PC-9 (cell line): ENCODE measurements around the gene CD48. TPM values are rescaled to one million over a fixed set of nuclear protein-coding genes. Genes with fewer than 3 reads are reported as not detected.

Source experiments
- BruUV-seq: library from RNA; stranded (reverse); fragments of 400-500 nt; replicated peaks from 2 replicates; lab custom pipeline; 2021; lab: Mats Ljungman, UMichigan
- CTCF ChIA-PET: fragments of 300-600 bp; sonication (Branson Sonifier 250); formaldehyde crosslinking; loops from one replicate; lab custom pipeline; 2022; ENCODE audit warnings: antibody characterized with exemption; lab: Charles Lee
- POLR2A ChIA-PET: fragments of 300-600 bp; sonication (Branson Sonifier 250); formaldehyde crosslinking; loops from one replicate; lab custom pipeline; 2022; ENCODE audit warnings: antibody characterized with exemption; ENCODE audit not compliant: unreplicated experiment; lab: Charles Lee
- DNase-seq, 2 experiments: peaks; one replicate each; pipeline versions ENCODE4 v3.0.0 to v3.0.0-alpha.2; 2015 to 2022; ENCODE audit warnings: mixed read lengths in 1 of 2
- H2AFZ ChIP-seq: fragments of 200-600 bp; sonication (generic); 2 replicates; pipeline ENCODE4 v1.8.1; 2017; ENCODE audit warnings: antibody characterized with exemption
- H3F3A ChIP-seq: fragments of 200-600 bp; sonication (generic); 2 replicates; pipeline ENCODE4 v1.8.1; 2017; ENCODE audit warnings: antibody characterized with exemption, mild to moderate bottlenecking, low read depth; ENCODE audit not compliant: insufficient read depth
- H3K27ac ChIP-seq: fragments of 200-600 bp; sonication (generic); 2 replicates; pipeline ENCODE4 v1.6.1; 2016; ENCODE audit warnings: mixed run types
- H3K27me3 ChIP-seq: fragments of 200-600 bp; sonication (generic); 2 replicates; pipeline ENCODE4 v1.6.1; 2016; ENCODE audit warnings: low read depth, mixed run types; ENCODE audit not compliant: insufficient read depth
- H3K36me3 ChIP-seq: fragments of 200-600 bp; sonication (generic); 2 replicates; pipeline ENCODE4 v1.6.1; 2016; ENCODE audit warnings: low read depth, mixed run types
- H3K4me1 ChIP-seq: fragments of 200-600 bp; sonication (generic); replicated peaks from 2 replicates; pipeline ENCODE4 v1.6.1; 2016; ENCODE audit warnings: mixed run types; ENCODE audit not compliant: insufficient read depth
- H3K4me2 ChIP-seq: fragments of 200-600 bp; sonication (generic); 2 replicates; pipeline ENCODE4 v1.6.1; 2017; ENCODE audit warnings: mixed run types
- H3K4me3 ChIP-seq: fragments of 200-600 bp; sonication (generic); 2 replicates; pipeline ENCODE4 v1.6.1; 2016; ENCODE audit warnings: mixed run types
- H3K79me2 ChIP-seq: fragments of 200-600 bp; sonication (generic); 2 replicates; pipeline ENCODE4 v1.6.1; 2017; ENCODE audit warnings: low read depth, mixed run types
- H3K9me2 ChIP-seq: fragments of 200-600 bp; sonication (generic); 2 replicates; pipeline ENCODE4 v1.8.1; 2017; ENCODE audit warnings: mild to moderate bottlenecking; ENCODE audit not compliant: insufficient read depth
- H3K9me3 ChIP-seq: fragments of 200-600 bp; sonication (generic); 2 replicates; pipeline ENCODE4 v1.8.1; 2016; ENCODE audit warnings: low read depth; ENCODE audit not compliant: insufficient read depth
- H4K20me1 ChIP-seq: fragments of 200-600 bp; sonication (generic); 2 replicates; pipeline ENCODE4 v1.8.1; 2017; ENCODE audit not compliant: insufficient read depth
- CTCF ChIP-seq: fragments of 200-600 bp; sonication (generic); conservative IDR thresholded peaks from 2 replicates; pipeline ENCODE4 v1.6.1; 2017; ENCODE audit warnings: mixed run types, antibody characterized with exemption, mild to moderate bottlenecking, moderate library complexity
- EZH2 ChIP-seq: fragments of 200-600 bp; sonication (generic); IDR thresholded peaks from 2 replicates; pipeline ENCODE4 v1.8.0; 2017; ENCODE audit warnings: antibody characterized with exemption, low read depth
- intact Hi-C: fragments of 100-400 bp; cut with micrococcal nuclease; formaldehyde crosslinking; loops from one replicate; pipeline ENCODE4 v1.10.0; 2022; ENCODE audit not compliant: unreplicated experiment
- total RNA-seq: library from RNA; stranded (reverse); gene quantifications from 2 replicates; pipeline ENCODE4 v1.2.3, GENCODE V29; 2021

The CD48 gene
- total RNA-seq, 1 experiment from 2014 or later = not detected

GRCh38 chr1:160628799-160629263, 82.8 kb downstream of the CD48 start:
- ChIA-PET CTCF (no interaction called here), POLR2A (no interaction called here)
- Histone ChIP-seq H3K4me3 (no peak overlapping the region), H3K36me3 (no peaks in the 10 kb centered on the region), H3K79me2 (no peaks in the 10 kb centered on the region), H4K20me1 (no peaks in the 10 kb centered on the region), H3K4me2 (no peak overlapping the region), H3F3A (no peaks in the 10 kb centered on the region), H3K4me1 (no peaks in the 10 kb centered on the region), H3K9me2 (no peaks in the 10 kb centered on the region), H3K9me3 (no peaks in the 10 kb centered on the region), H3K27ac (no peak overlapping the region), H3K27me3 (peaks cover 47% of the 10 kb centered on the region; the same call in 1 of the 2 replicates), H2AFZ (no peak overlapping the region)
- intact Hi-C loops = no loop called here
- BruUV-seq = no TSS peak
- no peak for DNase-seq
- no peak for TF ChIP-seq CTCF
- TF ChIP-seq EZH2 = no peak

Other genes with a start within 250 kb of the CD48 start
- not detected in 2 replicates for gene SLAMF6, start 188.6 kb downstream of the CD48 start, total RNA-seq
- gene CD84, start 132.3 kb downstream of the CD48 start, total RNA-seq = not detected in 2 replicates
- not detected in 2 replicates for gene SLAMF1, start 64.8 kb downstream of the CD48 start, total RNA-seq
- 1.7 and 3.6 TPM in 2 replicates for gene SLAMF7, start 27.4 kb upstream of the CD48 start, total RNA-seq
- 3.0 and 6.9 TPM in 2 replicates for gene LY9, start 84.4 kb upstream of the CD48 start, total RNA-seq
- not detected in 2 replicates for gene CD244, start 151.1 kb upstream of the CD48 start, total RNA-seq
- not detected in 2 replicates for gene ITLN1, start 173.4 kb upstream of the CD48 start, total RNA-seq
- not detected in 2 replicates for gene ITLN2, start 243.0 kb upstream of the CD48 start, total RNA-seq